GM19193 (cell line): ENCODE results near the gene DNAJC13.

ENCODE experiments used
- POLR2A ChIP-seq: IDR thresholded peaks from 4 replicates; pipeline ENCODE4 v1.6.1; 2011; ENCODE audit not compliant: insufficient read depth, insufficient read length; ENCODE audit errors: extremely low read depth

The DNAJC13 gene

DNA sequence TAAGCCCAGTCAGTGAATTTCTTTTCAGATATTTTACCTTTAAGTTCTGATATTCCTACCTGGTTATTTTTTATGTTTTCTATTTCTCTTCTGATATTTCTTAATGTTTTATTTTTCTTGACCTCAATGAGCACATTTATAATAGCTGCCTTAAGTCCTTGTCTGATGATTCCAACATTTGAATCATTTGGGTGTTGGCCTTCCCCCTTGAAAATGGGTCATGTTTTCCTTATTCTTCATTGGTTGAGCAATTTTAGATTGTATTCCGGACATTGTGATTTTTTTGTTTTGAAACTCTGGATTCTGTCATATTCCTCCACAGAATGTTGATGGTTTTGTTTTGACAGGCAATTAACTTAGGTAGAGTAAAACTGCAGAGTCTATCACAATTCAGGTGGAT, 170.1 kb downstream of the DNAJC13 start:
- TF ChIP-seq POLR2A, result no peak
